GM23248 (cell line): Measurements from ENCODE around the gene PLXND1. TPM values are rescaled to one million over a fixed set of nuclear protein-coding genes. Genes with fewer than 3 reads are reported as not detected.

ENCODE experiments used
- DNase-seq: peaks from one replicate; pipeline ENCODE4 v3.0.0-alpha.2; 2015
- H2AFZ ChIP-seq: fragments of 200-600 bp; sonication (generic); 2 replicates; pipeline ENCODE4 v1.6.1; 2016; ENCODE audit warnings: antibody characterized with exemption
- H3F3A ChIP-seq: fragments of 200-600 bp; sonication (generic); 2 replicates; pipeline ENCODE4 v1.6.1; 2016; ENCODE audit warnings: mild to moderate bottlenecking, antibody characterized with exemption, mixed run types; ENCODE audit not compliant: insufficient read depth
- H3K27ac ChIP-seq: fragments of 200-600 bp; sonication (generic); 2 replicates; pipeline ENCODE4 v1.5.1; 2016; ENCODE audit warnings: mild to moderate bottlenecking
- H3K27me3 ChIP-seq: fragments of 200-600 bp; sonication (generic); replicated peaks from 2 replicates; pipeline ENCODE4 v1.6.1; 2016; ENCODE audit warnings: mild to moderate bottlenecking; ENCODE audit not compliant: insufficient read depth
- H3K36me3 ChIP-seq: fragments of 200-600 bp; sonication (generic); 2 replicates; pipeline ENCODE4 v1.6.1; 2016; ENCODE audit warnings: low read depth, mild to moderate bottlenecking
- H3K4me1 ChIP-seq: fragments of 200-600 bp; sonication (generic); 2 replicates; pipeline ENCODE4 v1.6.1; 2016; ENCODE audit warnings: mild to moderate bottlenecking; ENCODE audit not compliant: insufficient read depth
- H3K4me2 ChIP-seq: fragments of 200-600 bp; sonication (generic); one replicate; pipeline ENCODE4 v1.6.1; 2016; ENCODE audit warnings: mild to moderate bottlenecking; ENCODE audit not compliant: unreplicated experiment
- H3K4me3 ChIP-seq: fragments of 200-600 bp; sonication (generic); 2 replicates; pipeline ENCODE4 v1.5.1; 2016; ENCODE audit warnings: mild to moderate bottlenecking
- H3K79me2 ChIP-seq: fragments of 200-600 bp; sonication (generic); 2 replicates; pipeline ENCODE4 v1.6.1; 2016; ENCODE audit warnings: mild to moderate bottlenecking; ENCODE audit not compliant: insufficient read depth
- H3K9ac ChIP-seq: fragments of 200-600 bp; sonication (generic); 2 replicates; pipeline ENCODE4 v1.6.1; 2016; ENCODE audit warnings: mild to moderate bottlenecking
- H3K9me2 ChIP-seq: fragments of 200-600 bp; sonication (generic); 2 replicates; pipeline ENCODE4 v1.6.1; 2016; ENCODE audit warnings: mixed run types, mild to moderate bottlenecking, moderate library complexity; ENCODE audit not compliant: insufficient read depth
- H3K9me3 ChIP-seq: fragments of 200-600 bp; sonication (generic); one replicate; pipeline ENCODE4 v1.6.1; 2017; ENCODE audit warnings: low read depth
- H4K20me1 ChIP-seq: fragments of 200-600 bp; sonication (generic); 2 replicates; pipeline ENCODE4 v1.6.0; 2016; ENCODE audit not compliant: insufficient read depth
- EZH2 ChIP-seq: fragments of 200-600 bp; sonication (generic); IDR thresholded peaks from 2 replicates; pipeline ENCODE4 v1.6.1; 2018; ENCODE audit warnings: antibody characterized with exemption, mild to moderate bottlenecking; ENCODE audit not compliant: insufficient read depth, poor library complexity, severe bottlenecking
- EZH2phosphoT487 ChIP-seq: fragments of 200-600 bp; sonication (generic); IDR thresholded peaks from 2 replicates; pipeline ENCODE4 v1.6.1; 2018; ENCODE audit warnings: antibody characterized with exemption, moderate library complexity, mild to moderate bottlenecking, low read depth; ENCODE audit not compliant: insufficient read depth
- WGBS, 2 experiments: methylation state at CpG; one replicate each; pipeline ENCODE4 v1.1.6; 2015 to 2017; ENCODE audit warnings: low lambda C conversion rate in 2 of 2, low coverage in 1 of 2; ENCODE audit errors: missing lambda C conversion rate in 2 of 2; 5-methylcytosine and 5-hydroxymethylcytosine counted together
- in situ Hi-C: fragments of 300-500 bp; cut with MboI; formaldehyde crosslinking; loops from 2 replicates; pipeline ENCODE4 v1.15.0; 2020
- polyA plus RNA-seq: library from polyadenylated mRNA; unstranded; fragments of >200 nt; fragmentation: Nextera tagmentation; extraction: Ambion mirVana; gene quantifications from 2 replicates; pipeline ENCODE4 v1.2.1, GENCODE V29; 2016
- total RNA-seq: library from RNA; depleted of rRNA; stranded (reverse); fragments of >200 nt; shearing (Covaris generic); gene quantifications from 2 replicates; pipeline ENCODE4 v1.2.3, GENCODE V29; 2014

PLXND1 gene
- total and polyA plus RNA-seq, 2 experiments from 2014 or later = 37.4 to 83.0 TPM

DNA sequence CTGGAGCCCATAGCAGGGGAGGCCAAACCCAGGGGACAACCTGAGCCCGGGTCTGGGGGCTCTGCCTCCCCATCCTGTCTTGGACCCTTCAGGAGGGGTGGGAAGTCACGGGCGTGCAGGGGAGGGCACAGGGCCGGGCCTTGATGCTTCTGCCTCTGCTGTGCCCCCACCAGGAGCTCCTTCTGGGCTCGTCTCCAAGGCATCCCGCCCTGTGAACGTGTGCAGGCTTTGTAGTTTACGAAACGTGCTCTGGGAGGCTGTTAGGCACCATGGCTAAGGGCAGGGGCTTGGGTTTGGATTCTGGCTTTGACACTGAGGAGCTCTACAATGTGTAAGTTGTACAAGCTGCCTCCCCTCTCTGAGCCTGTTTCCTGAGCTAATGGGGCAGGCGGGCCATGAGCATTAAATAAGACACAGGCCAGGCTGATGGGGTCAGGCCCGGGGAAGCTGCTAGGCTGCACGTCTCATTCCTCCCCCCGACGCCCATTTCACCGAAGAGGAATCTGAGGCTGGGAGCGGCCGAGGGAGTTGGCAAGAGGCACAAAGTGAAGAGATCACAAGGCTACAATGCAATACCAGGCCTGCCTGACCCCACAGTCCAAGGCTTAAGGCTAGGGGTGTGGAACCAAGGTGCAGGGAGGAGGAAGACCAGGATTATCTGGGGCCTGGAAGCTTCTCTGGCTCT is 19.6 kb downstream of the PLXND1 start:
- Histone ChIP-seq H3K4me2 (no peak overlapping the region), H3K27me3 (no peaks in the 10 kb centered on the region), H3K4me3 (no peak overlapping the region), H3K27ac (peak overlapping the region; percentile 36), H3K9me3 (no peaks in the 10 kb centered on the region), H3K36me3 (no peaks in the 10 kb centered on the region), H3F3A (no peaks in the 10 kb centered on the region), H3K79me2 (peaks cover 40% of the 10 kb centered on the region), H2AFZ (no peak overlapping the region), H3K9me2 (no peaks in the 10 kb centered on the region), H3K4me1 (peaks cover 11% of the 10 kb centered on the region), H4K20me1 (no peaks in the 10 kb centered on the region), H3K9ac (peak overlapping the region; percentile 45)
- whole genome bisulfite sequencing, 2 experiments = 50 to 55% methylated on average over 16 to 17 of the region's 17 CpGs
- in situ Hi-C loops = no loop called here
- TF ChIP-seq EZH2phosphoT487 = no peak
- TF ChIP-seq EZH2 = no peak
- DNase-seq = peak; percentile 66

DNA sequence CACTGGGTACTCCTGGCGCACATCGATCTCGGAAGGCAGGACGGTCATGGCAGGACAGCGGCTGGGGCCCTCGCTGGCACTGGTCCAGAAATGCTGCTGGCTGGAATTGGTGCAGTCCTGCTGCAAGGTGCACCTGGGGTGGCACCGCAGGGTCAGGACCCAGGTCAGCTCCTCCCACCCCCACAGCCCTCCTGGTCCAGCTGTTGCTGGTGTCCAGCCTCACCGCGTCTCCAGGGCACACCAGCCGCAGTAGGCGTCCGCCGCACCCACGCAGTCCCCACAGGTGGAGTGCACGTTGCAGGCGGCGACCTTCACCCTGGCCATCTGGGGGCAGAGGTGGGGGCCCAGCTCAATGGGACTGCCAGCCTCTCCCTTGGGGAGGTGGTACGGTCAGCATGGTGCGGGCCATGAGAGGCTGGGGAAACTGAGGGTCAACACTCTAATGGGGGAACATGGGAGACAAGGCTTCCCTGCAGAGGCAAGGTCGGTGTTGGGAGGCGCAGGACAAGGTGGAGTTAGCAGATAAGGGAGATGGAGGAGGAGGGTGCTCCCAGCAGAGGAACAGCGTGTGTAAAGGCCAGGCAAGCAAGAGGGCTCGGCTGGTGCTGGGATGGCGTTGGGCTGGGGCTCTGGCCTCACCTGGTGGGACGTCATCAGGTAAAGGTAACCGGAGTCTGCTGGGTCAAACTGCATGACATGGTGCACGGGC is 20.4 kb downstream of the PLXND1 start:
- Histone ChIP-seq H3K27ac (no peak overlapping the region), H3F3A (no peaks in the 10 kb centered on the region), H3K4me3 (no peak overlapping the region), H3K4me1 (peaks cover 11% of the 10 kb centered on the region), H4K20me1 (no peaks in the 10 kb centered on the region), H3K9ac (no peak overlapping the region), H3K9me3 (no peaks in the 10 kb centered on the region), H2AFZ (no peak overlapping the region), H3K4me2 (no peak overlapping the region), H3K79me2 (peaks cover 33% of the 10 kb centered on the region), H3K27me3 (no peaks in the 10 kb centered on the region), H3K36me3 (no peaks in the 10 kb centered on the region), H3K9me2 (no peaks in the 10 kb centered on the region)
- in situ Hi-C loops = no loop called here
- TF ChIP-seq EZH2phosphoT487 (no peak), EZH2 (no peak)
- no peak for DNase-seq
- WGBS, 2 experiments = 92 to 94% methylated on average over 22 to 27 of the region's 27 CpGs

DNA sequence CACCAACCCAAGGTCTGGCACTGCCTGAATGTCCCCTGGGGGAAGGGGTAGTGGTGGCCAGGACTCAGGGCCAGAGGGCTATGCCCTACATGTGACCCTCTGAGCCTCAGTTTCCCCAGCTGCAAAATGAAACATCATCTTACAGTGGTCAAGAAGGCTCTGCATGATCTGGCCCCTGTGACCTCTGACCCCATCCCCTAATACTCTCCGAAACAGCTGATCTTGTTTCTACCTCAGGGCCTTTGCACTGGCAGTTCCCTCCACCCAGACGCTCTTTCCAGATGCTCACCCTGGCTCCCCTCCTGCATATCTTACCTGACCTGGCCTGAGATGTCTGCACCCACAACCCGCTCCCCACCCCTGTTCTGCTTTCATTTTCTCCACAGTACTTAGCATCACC is 21.8 kb downstream of the PLXND1 start:
- Histone ChIP-seq H4K20me1 (no peaks in the 10 kb centered on the region), H3K4me3 (no peak overlapping the region), H3K9ac (no peak overlapping the region), H3K27ac (no peak overlapping the region), H3K79me2 (peaks cover 19% of the 10 kb centered on the region), H3K9me3 (no peaks in the 10 kb centered on the region), H3K4me1 (peaks cover 11% of the 10 kb centered on the region), H3K9me2 (no peaks in the 10 kb centered on the region), H2AFZ (no peak overlapping the region), H3K4me2 (no peak overlapping the region), H3F3A (no peaks in the 10 kb centered on the region), H3K27me3 (no peaks in the 10 kb centered on the region), H3K36me3 (no peaks in the 10 kb centered on the region)
- no peak for DNase-seq
- 98 to 100% methylated on average over 3 of the region's 3 CpGs for WGBS, 2 experiments
- TF ChIP-seq EZH2phosphoT487 = no peak
- no peak for TF ChIP-seq EZH2
- in situ Hi-C loops = no loop called here

DNA sequence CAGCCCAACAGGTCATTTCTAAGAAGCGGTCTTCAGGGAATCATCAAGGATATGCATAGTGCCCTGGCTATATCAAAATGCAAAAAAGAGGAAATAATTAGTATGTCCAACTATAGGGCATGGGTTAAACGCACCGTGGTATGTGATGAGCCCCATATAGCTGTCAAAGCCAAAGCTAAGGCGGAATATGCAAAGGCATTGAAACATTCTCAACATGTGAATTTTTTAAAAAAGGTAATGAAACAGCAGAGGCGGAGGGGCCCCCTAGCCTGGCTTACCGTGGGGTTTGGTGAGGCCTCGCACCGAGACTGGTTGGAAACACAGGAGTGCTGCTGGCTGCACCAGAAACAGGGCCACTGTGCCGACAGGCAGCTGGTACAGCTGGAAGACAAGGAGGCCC is 23.2 kb downstream of the PLXND1 start:
- whole genome bisulfite sequencing, 2 experiments = 81 to 90% methylated on average over 9 of the region's 9 CpGs
- Histone ChIP-seq H3K79me2 (peaks cover 11% of the 10 kb centered on the region), H3K36me3 (no peaks in the 10 kb centered on the region), H3K4me2 (no peak overlapping the region), H3K9me3 (no peaks in the 10 kb centered on the region), H3K4me3 (no peak overlapping the region), H3K4me1 (peaks cover 11% of the 10 kb centered on the region), H2AFZ (no peak overlapping the region), H3K27me3 (no peaks in the 10 kb centered on the region), H3K9me2 (no peaks in the 10 kb centered on the region), H3F3A (no peaks in the 10 kb centered on the region), H3K27ac (no peak overlapping the region), H4K20me1 (no peaks in the 10 kb centered on the region), H3K9ac (no peak overlapping the region)
- DNase-seq = no peak
- in situ Hi-C loops = no loop called here
- TF ChIP-seq EZH2phosphoT487 = no peak
- no peak for TF ChIP-seq EZH2
